ENCODE measurements around the gene LIMS2.

LIMS2 gene

DNA sequence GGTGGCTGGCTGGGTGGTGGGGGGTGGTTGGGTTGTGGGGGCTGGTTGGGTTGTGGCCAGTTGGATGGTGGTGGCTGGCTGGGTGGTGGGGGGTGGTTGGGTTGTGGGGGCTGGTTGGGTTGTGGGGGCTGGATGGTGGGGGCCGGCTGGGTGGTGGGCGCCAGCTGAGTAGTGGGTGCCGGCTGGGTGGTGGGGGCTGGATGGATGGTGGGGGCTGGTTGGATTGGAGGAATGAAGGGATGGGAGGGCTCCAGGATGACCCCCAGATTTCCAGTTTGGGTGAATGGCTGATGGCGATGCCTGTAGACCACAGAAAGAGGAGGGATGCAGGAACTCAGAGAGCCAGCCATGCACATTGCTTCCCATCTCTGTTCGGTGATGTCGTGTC lies 56.1 kb downstream of the LIMS2 start:
- DNase-seq = no peak

DNA sequence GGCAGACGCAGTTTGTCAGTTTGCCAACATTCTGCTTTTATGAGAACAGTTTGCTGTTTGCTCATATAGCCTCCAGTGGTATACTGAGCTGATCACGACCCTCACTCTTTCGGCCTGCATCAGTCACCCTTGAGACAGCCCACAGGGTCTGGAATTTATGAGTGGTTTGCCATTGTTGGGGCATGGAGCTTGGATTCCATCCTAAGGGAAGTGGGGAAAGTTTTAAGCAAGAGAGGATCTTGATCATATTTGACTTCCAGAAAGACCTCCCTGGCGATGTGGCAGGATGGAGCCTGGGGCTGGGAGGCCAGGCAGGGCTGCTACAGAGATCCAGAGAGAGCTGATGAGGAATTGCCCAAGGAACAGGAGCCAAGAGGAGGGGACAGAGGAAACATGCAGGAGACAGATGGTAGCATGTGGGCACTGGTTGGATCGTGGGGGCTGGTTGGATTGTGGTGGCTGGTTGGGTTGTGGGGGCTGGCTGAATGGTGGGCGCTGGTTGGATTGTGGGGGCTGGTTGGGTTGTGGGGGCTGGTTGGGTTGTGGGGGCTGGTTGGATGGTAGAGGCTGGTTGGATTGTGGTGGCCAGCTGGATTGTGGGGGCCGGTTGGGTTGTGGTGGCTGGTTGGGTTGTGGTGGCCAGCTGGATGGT lies 56.7 kb downstream of the LIMS2 start:
- DNase-seq = no peak

DNA sequence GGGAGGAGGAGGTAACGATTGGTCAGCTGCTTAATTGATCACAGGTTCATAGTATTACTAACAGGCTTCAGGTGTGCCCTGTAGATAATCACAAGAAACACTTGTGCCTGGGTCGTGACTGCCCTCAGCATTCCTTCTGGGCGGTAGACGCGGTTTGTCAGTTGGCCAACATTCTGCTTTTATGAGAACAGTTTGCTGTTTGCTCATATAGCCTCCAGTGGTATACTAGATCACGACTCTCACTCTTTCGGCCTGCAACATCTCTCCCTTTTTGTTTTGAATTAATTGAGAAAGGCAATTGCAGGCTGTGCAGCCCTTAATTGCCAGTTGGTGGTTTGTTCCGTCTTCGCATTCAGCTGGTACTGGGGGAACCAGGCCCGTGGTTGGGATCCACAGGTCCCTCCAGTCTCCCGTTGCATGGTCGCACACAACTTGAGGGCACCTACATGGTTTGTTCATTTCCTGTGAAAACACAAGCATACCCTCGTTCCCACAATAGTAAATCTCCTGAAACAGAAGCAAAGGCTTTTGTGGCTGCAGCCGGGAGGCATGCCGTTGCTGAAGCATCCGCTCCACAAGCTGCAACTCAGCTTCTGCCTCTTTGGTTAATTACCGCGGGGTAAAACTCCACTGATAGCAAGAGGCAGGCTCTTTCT lies 59.7 kb downstream of the LIMS2 start:
- no peak for DNase-seq

DNA sequence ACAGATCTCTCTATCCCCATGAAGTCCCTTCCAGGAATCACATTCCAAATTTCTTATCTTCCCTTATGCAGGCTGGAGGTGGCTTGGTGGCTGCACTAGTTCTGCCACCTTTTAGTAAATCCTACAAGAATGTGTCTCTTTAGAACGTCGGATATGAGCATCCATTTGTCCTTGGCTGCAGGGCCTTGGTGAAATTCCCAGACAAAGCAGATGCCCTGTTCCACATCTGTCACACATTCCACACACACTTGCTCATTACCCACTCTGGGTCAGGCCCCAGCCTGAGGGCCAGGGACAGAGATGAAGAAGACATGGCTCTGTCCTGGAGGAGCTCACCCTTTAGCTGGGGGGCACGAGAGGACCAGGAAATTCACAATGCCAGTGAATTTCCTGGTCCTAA lies 60.6 kb downstream of the LIMS2 start:
- DNase-seq = no peak

GRCh38 chr2:127614246-127614645 lies 61.1 kb downstream of the LIMS2 start:
- DNase-seq = no peak

DNA sequence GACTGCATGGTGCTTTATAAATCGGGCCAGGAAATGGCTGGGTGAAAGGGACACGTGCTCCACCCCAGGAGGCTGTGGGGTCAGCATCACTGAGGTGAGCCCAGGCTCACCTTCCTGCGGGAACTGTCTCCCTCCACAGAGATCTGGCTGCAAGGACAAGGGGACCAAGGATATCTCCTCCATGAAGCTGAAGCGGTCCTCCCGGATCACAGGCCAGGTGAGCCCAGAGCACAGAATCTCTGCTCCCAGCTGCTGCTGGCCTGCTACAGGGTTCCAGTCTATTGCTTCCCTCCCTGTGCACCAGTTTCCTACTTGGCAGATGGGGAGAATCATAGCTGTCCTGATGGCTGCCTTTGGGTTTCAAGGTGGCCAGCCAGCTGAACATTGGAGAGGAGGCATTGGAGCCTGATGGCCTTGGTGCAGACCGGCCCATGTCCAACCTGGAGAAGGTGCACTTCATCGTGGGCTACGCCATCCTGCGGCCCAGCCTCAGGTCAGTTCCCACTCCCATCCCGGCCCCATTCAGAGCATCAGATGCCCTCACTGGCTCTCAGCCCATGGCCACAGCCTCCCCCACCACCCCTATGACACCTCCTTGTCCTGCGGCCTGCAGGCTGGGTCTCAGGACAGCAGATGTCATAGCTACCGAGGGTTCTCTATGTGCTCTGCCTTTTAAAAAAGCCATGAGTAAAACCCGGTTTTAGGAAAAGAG lies 63.1 kb downstream of the LIMS2 start:
- no peak for DNase-seq

DNA sequence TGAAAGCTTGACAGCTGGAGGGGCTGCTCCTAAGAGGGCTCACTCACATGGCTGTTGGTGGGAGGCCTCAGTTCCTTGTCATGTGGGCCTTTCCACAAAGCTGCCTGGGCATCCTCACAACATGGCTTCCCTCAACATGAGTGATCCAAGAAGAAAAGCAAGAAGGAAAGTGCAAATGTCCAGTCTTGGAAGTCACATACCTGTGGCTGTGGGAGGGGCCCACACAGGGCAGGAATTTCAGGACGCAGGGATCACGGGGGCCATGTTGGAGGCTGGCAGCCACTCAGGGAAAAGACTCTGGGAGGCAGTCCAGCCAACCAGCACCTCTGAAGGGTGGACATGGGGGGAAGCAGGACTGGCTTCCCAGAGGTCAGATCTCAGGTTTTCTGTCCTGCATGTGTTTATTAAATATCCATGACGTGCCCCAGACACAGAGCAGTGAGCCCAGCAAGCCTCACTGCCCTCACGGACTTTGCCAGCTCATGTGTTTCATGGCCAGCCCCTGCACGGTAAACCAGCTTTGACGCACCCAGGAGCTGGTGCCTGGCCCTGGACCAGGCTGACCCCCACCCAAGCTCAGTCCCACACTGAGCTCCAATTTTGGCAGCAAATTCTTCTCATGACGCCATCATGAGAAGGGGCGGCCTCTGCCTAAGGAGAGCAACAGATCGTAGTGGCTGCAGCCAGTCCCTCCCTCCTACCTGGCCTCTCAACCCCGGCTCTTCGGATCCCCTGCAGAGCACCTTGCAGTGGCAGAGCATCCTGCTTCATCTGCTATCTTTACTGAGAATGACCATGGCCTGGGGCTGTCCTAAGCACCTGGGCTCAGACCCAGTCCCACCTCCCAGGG lies 64.0 kb downstream of the LIMS2 start:
- DNase-seq = no peak

- no peak for DNase-seq
Observed at GRCh38 chr2:127610561-127610960, 64.8 kb downstream of the LIMS2 start.

DNA sequence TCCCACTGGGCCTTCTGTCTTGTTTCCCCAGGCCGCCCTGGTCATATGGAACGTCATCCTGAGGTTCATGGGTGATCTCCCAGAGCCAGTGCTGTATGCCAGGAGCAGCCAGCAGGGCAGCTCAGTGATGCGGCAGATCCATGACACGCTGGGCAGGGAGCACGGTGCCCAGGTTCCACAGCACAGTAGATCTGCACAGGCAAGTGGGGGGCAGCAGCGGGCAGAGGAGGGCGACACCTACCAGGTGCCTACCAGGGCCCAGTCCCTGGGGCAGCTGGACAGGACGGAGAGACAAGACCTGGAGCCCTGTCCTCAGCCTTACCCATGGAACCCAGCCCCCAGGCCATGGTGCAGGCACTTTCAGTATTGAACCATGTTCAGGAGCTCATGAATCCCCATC lies 65.5 kb downstream of the LIMS2 start:
- no peak for DNase-seq

- DNase-seq = no peak
Observed at GRCh38 chr2:127609031-127609751, 66.1 kb downstream of the LIMS2 start.

- no peak for DNase-seq
Observed at GRCh38 chr2:127608061-127609030, 67.0 kb downstream of the LIMS2 start.

DNA sequence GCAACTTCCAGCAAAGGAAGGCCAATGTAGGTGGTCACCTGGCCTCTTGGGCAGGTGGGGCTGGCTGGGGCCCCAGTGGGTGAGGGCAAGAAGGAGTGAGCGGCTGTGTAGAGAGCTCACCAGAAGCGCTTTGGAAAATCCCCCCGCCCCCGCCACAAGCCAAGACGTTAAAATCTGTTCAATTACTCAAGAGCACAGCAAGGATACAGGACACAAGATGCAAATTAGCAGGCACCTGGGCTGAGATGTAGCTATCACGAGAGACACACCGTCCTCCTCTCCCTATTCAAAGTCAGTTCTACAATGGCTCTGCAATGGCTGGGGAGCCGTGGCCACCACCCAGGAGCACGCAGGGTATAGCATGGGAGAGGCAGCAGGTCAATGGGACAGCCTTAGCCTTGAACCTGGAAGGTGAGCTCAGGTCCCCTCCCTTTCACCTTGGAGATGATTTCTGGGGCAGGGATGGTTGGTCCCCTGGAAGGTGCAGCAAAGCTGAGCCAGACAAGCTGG lies 67.9 kb downstream of the LIMS2 start:
- DNase-seq = no peak

- DNase-seq = no peak
Observed at GRCh38 chr2:127606625-127607398, 68.5 kb downstream of the LIMS2 start.

DNA sequence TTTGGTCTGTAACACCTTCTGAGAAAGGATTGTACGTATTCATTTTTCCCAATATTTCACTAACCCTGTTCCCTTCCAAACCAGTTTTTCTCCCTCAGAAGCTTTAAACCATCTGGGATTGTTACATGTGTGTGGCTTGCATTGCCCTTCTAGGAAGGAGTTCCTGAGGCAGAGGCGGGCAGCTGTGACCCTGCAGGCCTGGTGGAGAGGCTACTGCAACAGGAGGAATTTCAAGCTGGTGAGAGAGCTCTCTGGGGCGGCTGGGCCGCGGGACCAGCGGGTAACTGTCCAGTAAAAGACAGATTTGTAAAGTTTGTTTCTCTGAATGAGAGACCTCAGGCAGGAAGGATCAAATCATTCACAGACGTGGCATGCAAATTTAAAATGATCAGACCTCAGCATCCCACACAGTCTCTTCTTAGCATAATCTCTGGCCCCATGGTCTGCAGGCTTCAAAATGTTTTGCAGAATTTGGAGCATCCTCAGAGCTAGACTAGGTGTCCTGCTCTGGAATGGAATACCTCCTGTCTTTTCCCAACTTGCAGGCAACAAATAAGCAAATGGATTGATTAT lies 69.6 kb downstream of the LIMS2 start:
- no peak for DNase-seq

- no peak for DNase-seq
Observed at GRCh38 chr2:127604986-127605385, 70.3 kb downstream of the LIMS2 start.

- no peak for DNase-seq
Observed at GRCh38 chr2:127599211-127599610, 76.1 kb downstream of the LIMS2 start.

GRCh38 chr2:127598711-127599110 lies 76.6 kb downstream of the LIMS2 start:
- no peak for DNase-seq

DNA sequence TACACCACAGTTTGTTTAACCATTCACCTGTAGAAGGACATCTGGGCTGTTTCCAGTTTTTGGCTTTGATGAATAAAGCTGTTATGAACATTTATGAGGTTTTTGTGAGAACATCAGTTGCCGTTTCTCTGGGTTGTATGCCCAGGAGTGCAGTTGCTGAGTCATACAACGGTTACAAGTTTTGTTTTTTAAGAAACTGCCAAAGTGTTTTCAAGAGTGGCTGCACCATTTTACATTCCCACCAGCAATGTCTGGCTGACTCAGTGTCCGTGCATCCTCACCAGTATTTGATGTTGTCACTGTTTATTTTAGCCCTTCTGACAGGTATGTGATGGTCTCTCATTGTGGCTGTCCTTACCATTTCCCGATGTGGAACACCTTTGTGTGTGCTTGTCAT lies 77.3 kb downstream of the LIMS2 start:
- DNase-seq = no peak

GRCh38 chr2:127597046-127597983 lies 78.0 kb downstream of the LIMS2 start:
- DNase-seq = no peak
